GM18502 (cell line): ENCODE measurements around the gene MRPL18.
"Not testable (repeated sequence)": the region's sequence is repeated elsewhere in the genome, so short reads cannot be mapped to it uniquely, and the experiment has no call there.

Source experiments
- ATAC-seq: cut with Tn5 transposase; IDR thresholded peaks from one replicate; pipeline ENCODE4 v1.9.1; 2021; ENCODE audit warnings: mild to moderate bottlenecking; ENCODE audit not compliant: unreplicated experiment, poor library complexity

Gene MRPL18

DNA sequence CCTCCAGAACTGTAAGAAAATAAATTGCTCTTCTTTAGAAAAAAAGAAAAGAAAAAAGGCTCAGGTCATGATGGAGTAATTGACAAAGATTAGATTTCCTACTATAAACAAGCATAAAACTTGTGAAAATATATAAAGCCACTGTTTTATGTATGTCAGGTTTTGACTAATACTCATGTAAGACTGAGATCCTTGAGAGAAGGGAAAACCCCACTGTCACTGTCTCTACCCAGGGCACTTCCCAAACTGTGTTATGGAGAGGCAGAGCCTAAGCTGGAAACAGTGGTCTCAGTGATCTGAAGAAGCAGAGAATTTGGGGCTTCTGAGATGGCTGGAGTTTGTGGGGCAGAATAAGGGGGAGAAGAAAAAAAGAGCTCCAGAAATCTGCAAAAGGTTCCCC, 20.8 kb upstream of the MRPL18 start:
- ATAC-seq = no peak

DNA sequence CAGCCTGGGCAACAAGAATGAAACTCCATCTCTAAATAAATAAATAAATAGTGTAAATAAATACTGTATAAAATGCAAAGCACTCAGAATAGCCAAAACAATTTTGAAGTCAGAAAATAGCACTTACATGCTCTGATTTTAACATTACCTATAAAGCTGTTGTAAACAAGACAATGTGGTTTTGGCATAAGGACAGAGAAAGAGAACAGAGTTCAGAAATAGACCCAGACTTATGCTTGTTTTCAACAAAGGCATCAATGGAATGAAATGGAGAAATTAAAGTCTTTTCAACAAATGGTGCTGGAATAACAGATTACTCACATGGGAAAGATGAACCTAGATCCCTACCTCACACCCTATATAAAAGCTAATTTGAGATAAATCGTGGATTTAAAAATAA, 18.1 kb upstream of the MRPL18 start:
- no peak for ATAC-seq

DNA sequence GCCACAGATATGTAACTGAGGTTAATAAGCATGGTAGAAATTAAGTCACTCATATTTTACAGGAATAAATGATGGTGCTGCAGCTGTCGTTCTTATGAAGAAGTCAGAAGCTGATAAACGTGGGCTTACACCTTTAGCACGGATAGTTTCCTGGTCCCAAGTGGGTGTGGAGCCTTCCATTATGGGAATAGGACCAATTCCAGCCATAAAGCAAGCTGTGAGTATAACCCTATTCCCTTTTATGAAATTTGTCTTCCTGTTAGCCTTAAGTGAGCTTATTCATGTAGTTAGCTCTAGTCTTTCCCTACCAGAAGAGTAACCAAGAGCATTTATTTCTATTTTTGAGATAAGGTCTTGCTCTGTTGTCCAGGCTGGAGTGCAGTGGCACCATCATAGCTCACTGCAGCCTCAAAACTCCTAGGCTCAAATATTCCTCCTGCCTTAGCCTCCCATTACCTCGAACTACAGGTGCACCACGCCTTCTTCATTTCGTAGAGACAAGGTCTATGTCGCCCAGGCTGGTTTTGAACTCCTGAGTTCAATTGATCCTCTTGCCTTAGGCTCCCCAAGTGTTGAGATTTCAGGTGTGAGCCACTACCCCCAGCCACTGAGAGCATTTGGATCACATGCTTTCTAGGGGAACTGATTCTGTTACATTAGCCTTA, 12.9 kb upstream of the MRPL18 start:
- no peak for ATAC-seq

DNA sequence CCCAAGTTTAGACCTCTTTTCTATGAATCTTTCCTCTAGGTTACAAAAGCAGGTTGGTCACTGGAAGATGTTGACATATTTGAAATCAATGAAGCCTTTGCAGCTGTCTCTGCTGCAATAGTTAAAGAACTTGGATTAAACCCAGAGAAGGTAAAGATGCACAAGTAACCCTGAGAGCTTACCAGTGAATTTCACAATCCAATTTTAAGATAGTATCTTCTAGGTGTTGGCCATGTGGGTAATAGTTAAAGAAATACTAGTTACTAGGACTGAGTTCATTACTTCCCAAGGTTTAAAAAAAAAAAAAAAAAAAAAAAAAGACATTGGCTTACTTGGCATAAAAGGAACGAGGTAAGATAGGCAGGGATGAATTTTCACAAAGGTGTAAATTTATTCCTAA, 12.1 kb upstream of the MRPL18 start:
- no peak for ATAC-seq

DNA sequence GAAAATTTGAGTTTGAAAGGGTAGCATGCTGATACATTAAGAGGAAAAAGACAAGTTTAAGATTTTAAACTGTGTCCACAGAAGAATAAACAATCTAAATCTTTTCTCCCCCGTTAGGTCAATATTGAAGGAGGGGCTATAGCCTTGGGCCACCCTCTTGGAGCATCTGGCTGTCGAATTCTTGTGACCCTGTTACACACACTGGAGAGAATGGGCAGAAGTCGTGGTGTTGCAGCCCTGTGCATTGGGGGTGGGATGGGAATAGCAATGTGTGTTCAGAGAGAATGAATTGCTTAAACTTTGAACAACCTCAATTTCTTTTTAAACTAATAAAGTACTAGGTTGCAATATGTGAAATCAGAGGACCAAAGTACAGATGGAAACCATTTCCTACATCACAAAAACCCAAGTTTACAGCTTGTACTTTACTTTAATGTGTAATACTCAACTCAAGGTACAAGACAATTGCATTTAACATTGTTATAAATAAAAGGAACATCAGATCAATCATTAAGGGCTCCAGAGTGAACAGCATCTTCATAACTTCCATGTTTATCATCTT, 11.6 kb upstream of the MRPL18 start:
- ATAC-seq = no peak

DNA sequence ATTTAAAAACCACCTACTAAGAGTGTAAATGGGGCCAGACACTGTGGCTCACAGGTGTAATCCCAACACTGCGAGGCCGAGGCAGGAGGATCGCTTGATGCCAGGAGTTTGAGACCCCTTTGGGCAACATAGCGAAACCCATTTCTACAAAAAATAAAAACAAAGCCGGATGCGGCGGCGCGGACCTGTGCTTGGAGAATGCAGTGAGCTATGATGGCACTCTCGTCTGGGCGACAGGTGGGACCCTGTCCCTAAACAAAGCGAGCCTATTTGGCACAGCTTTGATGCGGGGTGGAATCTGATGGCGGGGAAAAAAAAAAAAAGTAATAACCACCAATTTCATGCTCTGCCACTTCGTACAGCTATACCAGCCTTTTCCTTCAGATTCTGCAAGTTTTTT, 2.0 kb upstream of the MRPL18 start:
- ATAC-seq = no peak

DNA sequence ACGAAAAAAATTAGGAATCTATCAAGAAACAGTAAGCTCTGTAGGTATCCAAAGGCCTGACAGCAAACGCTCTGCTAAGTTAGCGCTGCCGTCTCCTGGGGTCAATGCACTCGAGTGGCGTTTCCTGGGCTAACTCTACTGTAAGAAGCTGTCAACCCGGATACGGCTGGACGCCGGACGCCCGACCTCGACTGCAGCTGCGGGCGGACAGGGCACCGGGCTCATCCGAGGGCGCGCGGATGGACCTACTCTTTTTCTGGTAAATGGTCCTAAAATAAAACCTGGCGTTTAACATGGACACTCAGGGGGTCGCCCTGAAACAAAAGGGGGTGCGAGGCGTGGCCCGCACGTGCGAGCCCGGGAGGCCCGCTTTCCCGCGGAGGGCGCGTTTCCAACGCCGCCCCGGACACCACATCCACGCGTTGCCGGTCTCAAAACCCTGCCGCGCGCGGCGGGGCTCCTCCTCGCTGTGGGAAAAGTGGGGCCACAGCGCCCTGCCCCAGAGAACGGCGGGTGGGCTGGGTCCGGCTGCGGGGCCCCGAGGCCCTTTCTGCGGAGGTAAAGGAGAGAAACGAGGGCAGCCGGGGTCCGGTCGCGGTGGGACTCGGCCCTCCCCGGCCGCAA, 1.4 kb upstream of the MRPL18 start:
- no peak for ATAC-seq

DNA sequence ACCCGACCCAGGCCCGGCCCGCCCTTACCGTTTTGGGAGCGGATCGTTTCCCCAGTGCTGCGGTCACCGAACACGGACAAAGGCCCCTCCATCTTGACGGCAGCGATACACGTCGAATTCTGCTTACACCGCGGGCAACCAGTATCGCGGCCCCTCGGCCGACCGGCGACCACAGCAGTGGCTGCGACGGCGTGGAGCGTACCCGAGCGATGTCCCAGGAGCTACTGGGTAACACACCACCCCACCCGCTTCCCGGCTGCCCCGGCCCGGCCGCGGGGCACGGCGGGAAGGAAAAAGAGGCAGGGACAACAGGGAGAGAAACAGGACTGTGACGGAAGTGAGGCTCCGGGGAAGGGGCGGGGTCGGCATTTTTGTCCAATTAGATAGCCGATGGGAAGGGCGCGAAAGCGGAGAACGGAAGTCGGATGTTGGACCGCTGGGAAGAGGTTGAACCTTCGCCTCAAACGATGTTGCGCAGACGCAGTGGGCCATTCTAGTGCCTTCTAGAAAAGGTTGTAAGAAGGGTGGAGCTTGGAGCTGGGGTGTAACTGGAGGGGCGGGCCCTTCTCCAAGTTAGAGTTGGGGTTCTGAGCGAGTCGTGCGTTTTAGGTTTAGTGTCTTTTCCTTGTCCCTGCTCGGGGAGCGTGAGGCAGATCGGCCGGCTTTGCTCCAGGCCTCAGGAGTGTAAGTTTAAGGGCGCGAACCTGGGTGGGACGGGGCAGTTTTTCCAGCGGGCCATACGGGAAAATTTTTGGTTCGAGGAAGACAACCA, 704 bp upstream of the MRPL18 start, which contains the start of gene TCP1:
Gene TCP1 (minus strand): TSS at position 226 of the 772 bp plus-strand sequence. CDS start 134 bp downstream, at position 92.
- ATAC-seq = peak; percentile 73

DNA sequence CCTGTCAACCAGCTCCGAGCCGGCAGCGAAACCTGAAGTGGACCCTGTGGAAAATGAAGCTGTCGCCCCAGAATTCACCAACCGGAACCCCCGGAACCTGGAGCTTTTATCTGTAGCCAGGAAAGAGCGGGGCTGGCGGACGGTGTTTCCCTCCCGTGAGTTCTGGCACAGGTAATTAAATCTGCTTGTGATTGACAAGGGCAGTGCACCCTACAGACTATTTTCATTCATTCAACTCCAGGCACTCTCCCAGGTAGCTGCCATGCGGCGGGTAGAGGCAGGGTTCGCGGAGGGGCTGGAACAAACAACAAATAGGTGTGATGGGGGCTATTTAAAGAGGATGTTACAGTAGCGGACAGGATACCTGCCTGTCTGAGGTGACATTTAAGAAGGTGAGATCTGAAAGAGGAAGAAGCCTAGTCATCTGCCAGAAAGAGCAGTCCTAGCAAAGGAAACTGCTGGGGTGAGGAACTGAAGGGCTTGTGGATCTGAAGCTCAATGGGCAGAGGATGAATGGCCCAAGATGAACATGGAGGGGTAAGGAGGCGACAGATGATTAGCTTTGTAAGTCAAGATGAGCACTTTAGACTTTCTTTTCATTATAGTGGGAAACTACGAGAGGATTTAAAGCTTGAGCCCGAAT, 810 bp downstream of the MRPL18 start:
- no peak for ATAC-seq

DNA sequence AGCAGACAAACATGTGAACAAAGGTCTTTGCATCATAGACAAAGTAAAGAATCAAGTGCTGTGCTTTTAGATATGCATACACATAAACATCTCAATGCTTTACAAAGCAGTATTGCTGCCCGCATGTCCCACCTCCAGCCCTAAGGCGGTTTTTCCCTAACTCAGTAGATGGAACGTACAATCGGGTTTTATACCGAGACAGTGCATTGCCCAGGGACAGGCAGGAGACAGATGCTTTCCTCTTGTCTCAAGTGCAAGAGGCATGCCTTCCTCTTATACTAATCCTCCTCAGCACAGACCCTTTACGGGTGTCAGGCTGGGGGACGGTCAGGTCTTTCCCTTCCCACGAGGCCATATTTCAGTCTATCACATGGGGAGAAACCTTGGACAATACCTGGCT, 4.7 kb downstream of the MRPL18 start:
- ATAC-seq = not testable (repeated sequence)

DNA sequence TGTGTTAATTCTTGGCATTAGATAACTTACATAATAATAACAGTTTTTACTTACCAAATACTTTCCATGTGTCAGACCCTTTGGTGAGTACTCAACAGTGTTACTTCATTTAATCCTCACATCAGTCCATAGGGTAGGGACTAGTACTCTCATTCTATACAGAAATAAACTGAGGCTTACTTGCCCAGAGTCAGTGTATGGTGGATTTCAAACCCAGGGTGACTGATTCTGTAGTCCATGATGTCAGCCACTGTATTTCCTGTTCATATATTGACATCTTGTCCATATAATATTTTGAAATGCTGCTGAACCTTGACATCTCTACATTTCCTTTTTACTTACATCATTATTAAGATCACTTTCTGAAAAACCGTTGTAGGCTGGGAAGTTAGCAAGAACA, 7.3 kb downstream of the MRPL18 start:
- no peak for ATAC-seq

DNA sequence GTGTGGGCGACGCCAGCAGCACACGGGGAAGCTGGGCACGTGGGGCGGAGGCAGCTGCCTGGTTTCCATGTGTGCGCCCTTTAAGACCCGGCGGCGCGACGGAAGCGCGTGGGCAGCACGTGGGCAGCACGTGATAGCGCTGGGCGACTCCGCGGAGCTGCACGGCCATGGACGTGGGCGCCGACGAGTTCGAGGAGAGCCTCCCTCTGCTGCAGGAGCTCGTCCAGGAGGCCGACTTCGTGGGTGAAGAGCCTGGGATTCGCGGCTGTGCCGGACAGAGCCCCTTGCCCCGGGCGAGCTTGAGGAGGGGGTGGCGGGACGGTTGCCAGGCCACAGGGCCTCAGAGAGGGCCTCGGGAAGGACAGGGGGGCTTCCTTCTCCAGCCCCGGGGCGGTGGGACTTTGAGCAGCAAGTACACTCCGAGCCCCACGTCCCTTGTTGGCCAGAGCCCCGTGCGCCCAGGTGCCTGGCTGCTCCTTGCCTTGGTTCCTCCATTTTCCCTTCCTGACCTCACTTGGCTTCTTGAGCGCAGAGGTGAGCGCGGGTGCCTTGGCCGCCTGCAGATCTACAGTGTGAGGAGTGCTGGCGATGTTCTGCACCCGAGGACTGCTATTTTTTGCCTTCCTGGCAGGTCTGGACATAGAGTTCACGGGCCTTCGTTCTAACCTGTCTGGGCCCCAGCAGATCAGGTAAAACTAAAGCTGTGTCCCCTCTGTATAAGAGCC, 10.0 kb downstream of the MRPL18 start, which contains the start of gene PNLDC1:
Gene PNLDC1 (plus strand): TSS at position 136 of the 725 bp plus-strand sequence. CDS start 32 bp downstream, at position 168.
- ATAC-seq = no peak

DNA sequence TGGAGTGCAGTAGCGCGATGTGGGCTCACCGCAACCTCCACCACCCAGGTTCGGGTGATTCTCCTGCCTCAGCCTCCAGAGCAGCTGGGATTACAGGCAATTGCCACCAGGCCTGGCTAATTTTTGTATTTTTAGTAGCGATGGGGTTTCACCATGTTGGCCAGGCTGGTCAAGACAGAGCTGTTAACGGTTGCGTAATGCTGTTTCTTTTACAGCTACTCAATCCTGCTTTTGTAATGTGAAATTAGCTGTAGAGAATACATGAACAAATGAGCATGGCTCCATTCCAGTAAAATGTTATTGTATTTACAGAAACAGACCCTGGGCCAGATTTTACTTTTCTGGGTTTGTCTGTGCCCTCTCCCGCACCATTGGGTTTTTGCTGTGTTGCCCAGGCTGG, 11.7 kb downstream of the MRPL18 start:
- no peak for ATAC-seq

DNA sequence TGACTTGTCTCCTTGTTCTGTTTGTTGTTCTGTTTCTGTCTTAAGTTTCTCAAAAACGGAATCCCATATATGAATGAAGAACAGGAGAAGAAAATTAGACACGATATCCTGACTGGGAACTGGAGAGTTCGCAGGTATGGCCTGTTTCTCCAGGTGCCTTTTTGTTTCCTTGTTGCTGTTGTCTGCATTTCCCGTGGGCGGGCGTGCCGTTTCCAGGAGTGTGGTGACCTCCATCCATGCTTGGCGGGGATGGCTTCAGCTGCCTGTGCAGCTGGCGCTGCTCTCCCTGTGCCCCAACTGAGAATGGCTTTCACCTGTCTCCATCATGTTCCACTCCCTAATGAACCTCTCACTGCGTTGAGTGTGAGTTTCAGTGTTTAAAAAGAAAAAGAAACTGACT, 14.2 kb downstream of the MRPL18 start:
- ATAC-seq = no peak

DNA sequence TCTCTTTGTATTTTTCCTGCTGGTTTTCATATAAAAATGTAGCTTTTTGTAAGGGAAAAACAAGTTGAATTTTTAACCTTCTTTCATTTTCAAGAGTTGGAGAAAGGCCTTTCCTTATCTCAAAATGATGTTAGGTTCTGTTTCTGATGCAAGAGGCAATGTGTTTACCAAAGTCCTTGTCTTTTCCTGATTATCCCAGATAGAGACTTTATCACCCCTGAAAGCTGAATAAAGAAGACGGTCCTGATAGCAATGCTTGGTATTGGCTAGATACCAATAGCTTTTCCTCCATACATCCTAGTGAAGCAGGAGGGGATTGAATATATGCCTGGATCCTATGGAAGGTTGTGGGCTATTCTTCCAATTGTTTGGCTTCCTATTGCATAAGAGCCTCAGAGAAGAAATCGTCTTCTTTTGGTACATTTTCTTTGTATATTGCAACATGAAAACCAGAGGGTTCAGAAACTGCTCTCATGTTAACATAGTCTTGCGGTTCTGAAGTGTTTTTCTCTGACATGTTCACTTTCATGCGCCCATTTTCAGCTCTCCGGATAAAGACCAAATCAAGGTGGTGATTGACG, 15.3 kb downstream of the MRPL18 start:
- no peak for ATAC-seq

DNA sequence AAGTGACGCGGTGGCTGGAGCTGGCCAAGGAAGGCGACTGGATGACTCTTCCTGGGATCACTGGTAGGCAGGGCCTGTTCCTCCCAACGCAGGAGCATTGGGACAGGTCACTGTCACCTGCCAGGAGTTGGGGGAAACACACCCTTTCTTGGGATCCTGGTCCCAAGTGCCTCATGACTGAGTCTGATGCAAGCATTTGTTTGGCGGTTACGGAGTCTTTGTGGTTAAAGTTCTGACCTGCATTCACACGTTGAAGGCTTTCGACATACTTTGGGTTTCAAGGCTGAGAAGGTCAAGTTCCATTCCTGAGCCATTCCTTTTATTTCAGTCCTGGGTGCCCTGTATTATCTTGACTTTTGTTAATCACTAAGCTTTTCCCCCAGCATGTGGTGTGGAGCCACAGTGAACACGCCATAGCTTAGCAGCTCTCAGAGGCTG, 15.8 kb downstream of the MRPL18 start:
- no peak for ATAC-seq

DNA sequence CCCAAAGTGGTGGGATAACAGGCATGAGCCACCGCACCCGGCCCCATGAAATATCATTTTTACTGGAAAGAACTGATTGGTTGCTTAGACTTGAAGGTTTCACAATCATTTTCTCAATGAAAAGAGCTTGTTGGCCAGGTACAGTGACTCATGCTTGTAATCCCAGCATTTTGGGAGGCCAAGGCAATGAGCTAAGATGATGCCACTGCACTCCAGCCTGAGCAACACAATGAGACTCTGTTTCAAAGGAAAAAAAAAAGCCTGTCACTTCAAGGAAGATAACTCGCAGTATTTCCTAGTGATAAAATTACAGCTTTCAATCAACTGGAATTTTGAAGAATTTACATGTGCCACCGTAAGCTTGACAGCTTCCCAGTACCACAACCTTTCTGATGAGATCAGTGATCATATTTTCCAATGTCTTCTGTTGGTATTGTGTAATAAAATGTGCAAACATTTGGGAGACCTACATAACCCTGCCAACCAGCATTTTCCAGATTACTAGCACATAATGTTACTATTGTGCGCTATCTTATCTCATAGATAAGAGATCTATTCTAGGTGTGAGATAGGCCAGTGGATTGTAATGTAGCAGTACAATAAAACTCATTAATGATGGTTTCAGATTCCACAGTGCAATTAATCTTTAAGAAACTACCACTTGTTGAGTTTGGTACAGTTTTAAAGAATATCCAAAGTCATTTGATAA, 17.0 kb downstream of the MRPL18 start:
- no peak for ATAC-seq

DNA sequence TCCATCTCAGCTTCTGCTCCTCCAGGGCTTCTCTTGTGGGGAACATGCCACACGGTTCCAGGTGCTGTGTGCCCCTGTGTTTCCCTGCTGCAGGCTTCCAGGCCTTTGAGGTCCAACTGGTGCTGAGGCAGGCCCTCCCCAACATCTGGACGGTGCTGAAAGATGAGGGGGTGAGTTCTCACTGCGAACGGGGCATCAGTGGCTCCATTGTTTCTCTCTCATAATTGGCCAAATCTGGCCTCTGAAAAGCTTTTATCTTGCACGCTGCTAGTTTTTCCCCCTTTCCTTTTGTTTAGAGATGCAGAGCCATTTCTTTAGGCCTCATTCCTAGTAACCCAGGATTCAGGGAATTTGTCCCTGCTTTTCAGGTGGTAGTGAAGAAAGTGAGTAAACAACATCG, 18.4 kb downstream of the MRPL18 start:
- no peak for ATAC-seq

DNA sequence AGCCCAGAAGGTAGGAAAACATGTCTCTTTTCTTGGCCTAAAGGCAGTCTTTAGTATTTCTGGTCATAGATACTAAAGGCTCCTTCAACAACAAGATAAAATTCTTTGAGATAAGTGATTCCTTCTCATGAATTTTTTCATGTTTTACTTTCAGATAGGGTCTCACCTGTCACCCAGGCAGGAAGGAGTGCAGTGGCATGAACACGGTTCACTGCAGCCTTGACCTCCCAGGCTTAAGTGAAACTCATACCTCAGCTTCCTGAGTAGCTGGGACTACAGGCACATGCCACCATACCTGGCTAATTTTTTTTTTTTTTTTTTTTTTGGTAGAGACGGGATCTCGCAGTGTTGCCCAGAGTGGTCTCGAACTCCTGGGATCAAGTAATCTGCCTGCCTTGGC, 18.9 kb downstream of the MRPL18 start:
- ATAC-seq = no peak
